SK-N-SH treated with all-trans-retinoic acid at 6 μM for 48 hours (cell line): Measurements from ENCODE around the gene CHST9.

ENCODE experiments used
- ATAC-seq: fragments of 200-7000 bp; cut with Tn5 transposase; 3 replicates; pipeline ENCODE4 v1.9.1; 2020; ENCODE audit warnings: mild to moderate bottlenecking, moderate library complexity
- ARNTL ChIP-seq: fragments of 450-650 bp; formaldehyde crosslinking; IDR thresholded peaks from 2 replicates; pipeline ENCODE4 v1.5.0; 2020; ENCODE audit warnings: low read depth, mild to moderate bottlenecking, moderate library complexity, borderline replicate concordance
- BACH2 ChIP-seq: fragments of 250-450 bp; sonication (Bioruptor Pico); IDR thresholded peaks from 2 replicates; pipeline ENCODE4 v1.9.0; 2021; ENCODE audit warnings: mild to moderate bottlenecking, borderline replicate concordance
- CREB5 ChIP-seq: fragments of 250-450 bp; sonication (Bioruptor Pico); IDR thresholded peaks from 2 replicates; pipeline ENCODE4 v1.5.1; 2020; ENCODE audit warnings: low read depth, mild to moderate bottlenecking, moderate library complexity
- CSDC2 ChIP-seq: fragments of 250-450 bp; sonication (Bioruptor Pico); IDR thresholded peaks from 2 replicates; pipeline ENCODE4 v1.5.0; 2020; ENCODE audit warnings: mild to moderate bottlenecking, moderate library complexity
- ESRRG ChIP-seq: fragments of 250-450 bp; sonication (Bioruptor Pico); IDR thresholded peaks from 2 replicates; pipeline ENCODE4 v1.6.1; 2021; ENCODE audit warnings: mild to moderate bottlenecking
- GLIS3 ChIP-seq: fragments of 250-450 bp; sonication (Bioruptor Pico); IDR thresholded peaks from 2 replicates; pipeline ENCODE4 v1.5.0; 2020; ENCODE audit warnings: mild to moderate bottlenecking, moderate library complexity
- ISL1 ChIP-seq: fragments of 250-450 bp; sonication (Bioruptor Pico); IDR thresholded peaks from 2 replicates; pipeline ENCODE4 v2.1.2; 2022; ENCODE audit warnings: mild to moderate bottlenecking, moderate library complexity
- OSR1 ChIP-seq: fragments of 250-450 bp; sonication (Bioruptor Pico); IDR thresholded peaks from 2 replicates; pipeline ENCODE4 v1.8.0; 2022; ENCODE audit warnings: moderate library complexity, mild to moderate bottlenecking, inconsistent platforms
- PATZ1 ChIP-seq: fragments of 250-450 bp; sonication (Bioruptor Pico); IDR thresholded peaks from 2 replicates; pipeline ENCODE4 v1.8.0; 2020; ENCODE audit warnings: mild to moderate bottlenecking, moderate library complexity, borderline replicate concordance
- POU6F1 ChIP-seq: fragments of 250-450 bp; sonication (Bioruptor Pico); IDR thresholded peaks from 2 replicates; pipeline ENCODE4 v1.8.0; 2021; ENCODE audit warnings: low read depth, mild to moderate bottlenecking, moderate library complexity, borderline replicate concordance
- PPARA ChIP-seq: fragments of 250-450 bp; sonication (Bioruptor Pico); IDR thresholded peaks from 2 replicates; pipeline ENCODE4 v1.5.0; 2020; ENCODE audit warnings: mild to moderate bottlenecking, borderline replicate concordance
- RARB ChIP-seq: fragments of 250-450 bp; sonication (Bioruptor Pico); IDR thresholded peaks from 2 replicates; pipeline ENCODE4 v1.8.0; 2021; ENCODE audit warnings: mild to moderate bottlenecking, moderate library complexity
- SNAI2 ChIP-seq: fragments of 250-450 bp; sonication (Bioruptor Pico); IDR thresholded peaks from 2 replicates; pipeline ENCODE4 v1.5.0; 2020; ENCODE audit warnings: mild to moderate bottlenecking, moderate library complexity
- TCF4 ChIP-seq: fragments of 250-450 bp; sonication (Bioruptor Pico); IDR thresholded peaks from 2 replicates; pipeline ENCODE4 v1.8.0; 2021; ENCODE audit warnings: mild to moderate bottlenecking, moderate library complexity, borderline replicate concordance
- TOX ChIP-seq: fragments of 250-450 bp; sonication (Bioruptor Pico); IDR thresholded peaks from 2 replicates; pipeline ENCODE4 v1.8.0; 2021; ENCODE audit warnings: mild to moderate bottlenecking, moderate library complexity, borderline replicate concordance
- TSHZ2 ChIP-seq: fragments of 250-450 bp; sonication (Bioruptor Pico); IDR thresholded peaks from 2 replicates; pipeline ENCODE4 v1.5.0; 2020; ENCODE audit warnings: mild to moderate bottlenecking, moderate library complexity
- ZC3H10 ChIP-seq: fragments of 250-450 bp; sonication (Bioruptor Pico); IDR thresholded peaks from 2 replicates; pipeline ENCODE4 v1.5.1; 2021; ENCODE audit warnings: mild to moderate bottlenecking, moderate library complexity
- ZFP3 ChIP-seq: fragments of 250-450 bp; sonication (Bioruptor Pico); IDR thresholded peaks from 2 replicates; pipeline ENCODE4 v1.5.0; 2020; ENCODE audit warnings: mild to moderate bottlenecking, moderate library complexity
- ZFP30 ChIP-seq: fragments of 450-650 bp; formaldehyde crosslinking; IDR thresholded peaks from 2 replicates; pipeline ENCODE4 v1.5.0; 2022; ENCODE audit warnings: mild to moderate bottlenecking, moderate library complexity
- ZNF565 ChIP-seq: fragments of 450-650 bp; formaldehyde crosslinking; conservative IDR thresholded peaks from 2 replicates; pipeline ENCODE4 v1.5.0; 2020; ENCODE audit warnings: low read depth, mild to moderate bottlenecking, moderate library complexity
- ZNF70 ChIP-seq: fragments of 450-650 bp; formaldehyde crosslinking; IDR thresholded peaks from 2 replicates; pipeline ENCODE4 v1.5.0; 2020; ENCODE audit warnings: mild to moderate bottlenecking, moderate library complexity
- ZNF8 ChIP-seq: fragments of 450-650 bp; formaldehyde crosslinking; IDR thresholded peaks from 2 replicates; pipeline ENCODE4 v1.5.0; 2020; ENCODE audit warnings: mild to moderate bottlenecking, moderate library complexity
- TF ChIP-seq, protein P1 (sequence below): fragments of 250-450 bp; sonication (Bioruptor Pico); IDR thresholded peaks from 2 replicates; pipeline ENCODE4 v1.5.1; 2021; ENCODE audit warnings: mild to moderate bottlenecking, moderate library complexity

Gene CHST9

GRCh38 chr18:26909599-26910290 lies 275.4 kb downstream of the CHST9 start:
- no peak for ATAC-seq
- TF ChIP-seq CSDC2, result no peak
- no peak for TF ChIP-seq ZC3H10 (CRISPR knock-in tag)
- no peak for TF ChIP-seq TSHZ2 (CRISPR knock-in tag)
- no peak for TF ChIP-seq GLIS3
- TF ChIP-seq TOX (CRISPR knock-in tag), result no peak
- no peak for TF ChIP-seq ESRRG (CRISPR knock-in tag)
- TF ChIP-seq POU6F1 (CRISPR knock-in tag), result no peak
- no peak for TF ChIP-seq ZNF8
- no peak for TF ChIP-seq RARB (CRISPR knock-in tag)
- no peak for TF ChIP-seq PATZ1
- TF ChIP-seq ZFP3 (CRISPR knock-in tag), result no peak

- ATAC-seq, result no peak
- TF ChIP-seq ZFP3 (CRISPR knock-in tag) (no peak), BACH2 (no peak), ZFP30 (CRISPR knock-in tag) (no peak), TOX (CRISPR knock-in tag) (no peak), ZNF565 (CRISPR knock-in tag) (no peak), ZNF70 (CRISPR knock-in tag) (no peak)
- TF ChIP-seq, protein P1, sequence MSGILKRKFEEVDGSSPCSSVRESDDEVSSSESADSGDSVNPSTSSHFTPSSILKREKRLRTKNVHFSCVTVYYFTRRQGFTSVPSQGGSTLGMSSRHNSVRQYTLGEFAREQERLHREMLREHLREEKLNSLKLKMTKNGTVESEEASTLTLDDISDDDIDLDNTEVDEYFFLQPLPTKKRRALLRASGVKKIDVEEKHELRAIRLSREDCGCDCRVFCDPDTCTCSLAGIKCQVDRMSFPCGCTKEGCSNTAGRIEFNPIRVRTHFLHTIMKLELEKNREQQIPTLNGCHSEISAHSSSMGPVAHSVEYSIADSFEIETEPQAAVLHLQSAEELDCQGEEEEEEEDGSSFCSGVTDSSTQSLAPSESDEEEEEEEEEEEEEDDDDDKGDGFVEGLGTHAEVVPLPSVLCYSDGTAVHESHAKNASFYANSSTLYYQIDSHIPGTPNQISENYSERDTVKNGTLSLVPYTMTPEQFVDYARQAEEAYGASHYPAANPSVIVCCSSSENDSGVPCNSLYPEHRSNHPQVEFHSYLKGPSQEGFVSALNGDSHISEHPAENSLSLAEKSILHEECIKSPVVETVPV (CRISPR knock-in tag), result no peak
Measured at GRCh38 chr18:26908906-26909305, 276.2 kb downstream of the CHST9 start.

DNA sequence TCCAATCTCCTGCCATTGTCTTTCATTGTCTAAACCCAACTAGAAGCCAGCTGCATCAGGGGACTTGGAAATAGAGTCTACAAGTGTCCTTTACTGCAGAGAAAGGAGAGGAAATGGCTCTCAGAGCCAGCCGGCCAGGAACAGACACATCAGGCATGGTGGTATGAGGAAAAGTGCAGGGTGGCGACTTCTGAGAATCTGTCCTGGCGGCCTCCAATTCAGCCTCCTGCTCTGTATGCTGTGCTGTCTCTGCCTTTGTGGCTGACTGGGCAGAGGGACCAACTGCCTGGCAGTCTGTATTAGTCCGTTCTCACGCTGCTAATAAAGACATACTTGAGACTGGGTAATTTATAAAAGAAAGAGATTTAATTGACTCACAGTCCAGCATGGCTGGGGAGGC lies 282.8 kb downstream of the CHST9 start:
- no peak for ATAC-seq
- TF ChIP-seq PPARA (no peak), ISL1 (CRISPR knock-in tag) (no peak), CSDC2 (no peak), OSR1 (CRISPR knock-in tag) (no peak), ZNF8 (no peak), ZFP30 (CRISPR knock-in tag) (no peak), ZNF70 (CRISPR knock-in tag) (no peak), ARNTL (no peak), TCF4 (CRISPR knock-in tag) (no peak), CREB5 (CRISPR knock-in tag) (no peak), PATZ1 (no peak), ZNF565 (CRISPR knock-in tag) (no peak), SNAI2 (CRISPR knock-in tag) (no peak), ESRRG (CRISPR knock-in tag) (no peak), GLIS3 (no peak), ZC3H10 (CRISPR knock-in tag) (no peak)
- TF ChIP-seq, protein P1 (CRISPR knock-in tag), result no peak
